Caco-2 (cell line): ENCODE measurements around the gene TGOLN2. TPM values are rescaled to one million over a fixed set of nuclear protein-coding genes. Genes with fewer than 3 reads are reported as not detected.

Experiments used
- BruUV-seq: library from RNA; stranded (reverse); fragments of 400-500 nt; replicated peaks from 2 replicates; lab custom pipeline; 2021; lab: Mats Ljungman, UMichigan
- CTCF ChIA-PET: fragments of 300-600 bp; sonication (Branson Sonifier 250); formaldehyde crosslinking; loops from one replicate; lab custom pipeline; 2022; ENCODE audit warnings: antibody characterized with exemption; lab: Charles Lee
- POLR2A ChIA-PET: fragments of 300-600 bp; sonication (Branson Sonifier 250); formaldehyde crosslinking; loops from one replicate; lab custom pipeline; 2022; ENCODE audit warnings: antibody characterized with exemption; lab: Charles Lee
- DNase-seq, 2 experiments: peaks; one replicate each; pipeline versions ENCODE4 v3.0.0 to v3.0.0-alpha.2; 2020 to 2022
- H3K27me3 ChIP-seq: replicated peaks from 2 replicates; pipeline ENCODE4 v1.6.0; 2011; ENCODE audit warnings: low read length; ENCODE audit not compliant: control insufficient read depth, insufficient read depth
- H3K36me3 ChIP-seq: 2 replicates; pipeline ENCODE4 v1.5.1; 2011; ENCODE audit warnings: low read length; ENCODE audit not compliant: control insufficient read depth, insufficient read depth
- H3K4me1 ChIP-seq: fragments of 250-450 bp; sonication (Bioruptor Pico); 2 replicates; pipeline ENCODE4 v1.5.1; 2020; ENCODE audit warnings: mild to moderate bottlenecking
- H3K4me3 ChIP-seq: 2 replicates; pipeline ENCODE4 v1.5.1; 2011; ENCODE audit warnings: low read depth, mild to moderate bottlenecking, control low read depth, low read length
- H3K9me3 ChIP-seq: fragments of 250-450 bp; sonication (Bioruptor Pico); 2 replicates; pipeline ENCODE4 v1.5.1; 2020; ENCODE audit warnings: mild to moderate bottlenecking, moderate library complexity
- H3K27ac Mint-ChIP-seq: one replicate; pipeline ENCODE4 v1.8.0; 2022; ENCODE audit warnings: mixed read lengths; ENCODE audit not compliant: unreplicated experiment
- H3K27me3 Mint-ChIP-seq: one replicate; pipeline ENCODE4 v1.8.0; 2022; ENCODE audit warnings: mixed read lengths; ENCODE audit not compliant: insufficient read depth, unreplicated experiment
- H3K36me3 Mint-ChIP-seq: one replicate; pipeline ENCODE4 v1.8.0; 2022; ENCODE audit warnings: mild to moderate bottlenecking, mixed read lengths; ENCODE audit not compliant: insufficient read depth, unreplicated experiment
- H3K4me1 Mint-ChIP-seq: one replicate; pipeline ENCODE4 v1.8.0; 2022; ENCODE audit warnings: low read depth, mixed read lengths; ENCODE audit not compliant: unreplicated experiment
- H3K4me3 Mint-ChIP-seq: one replicate; pipeline ENCODE4 v1.8.0; 2022; ENCODE audit warnings: mild to moderate bottlenecking, moderate library complexity, mixed read lengths; ENCODE audit not compliant: unreplicated experiment
- H3K9me3 Mint-ChIP-seq: one replicate; pipeline ENCODE4 v1.8.0; 2022; ENCODE audit warnings: mixed read lengths; ENCODE audit not compliant: unreplicated experiment
- CTCF ChIP-seq, 2 experiments: fragments of 200-600 bp in 1 of 2; IDR thresholded peaks; 1 replicate in 1 of 2; 2 replicates in 1 of 2; pipeline versions ENCODE4 v1.5.1 to v1.8.0; 2011 to 2022; ENCODE audit warnings: antibody characterized with exemption in 1 of 2, control low read depth in 1 of 2, inconsistent platforms in 1 of 2, low read depth in 1 of 2, low read length in 1 of 2, mild to moderate bottlenecking in 1 of 2, moderate library complexity in 1 of 2; ENCODE audit not compliant: insufficient read depth in 1 of 2, severe bottlenecking in 1 of 2, unreplicated experiment in 1 of 2
- intact Hi-C: fragments of 100-400 bp; cut with micrococcal nuclease; formaldehyde crosslinking; loops from one replicate; pipeline ENCODE4 v1.10.0; 2022; ENCODE audit not compliant: unreplicated experiment
- total RNA-seq: library from RNA; stranded (reverse); gene quantifications from 2 replicates; pipeline ENCODE4 v1.2.3, GENCODE V29; 2022

Gene TGOLN2
- total RNA-seq, 1 experiment from 2014 or later: 119 TPM

- Mint-ChIP-seq H3K9me3 (no peaks in the 10 kb centered on the region), H3K27ac (peak overlapping the region; percentile 54), H3K4me1 (peaks cover 24% of the 10 kb centered on the region), H3K4me3 (no peak overlapping the region), H3K27me3 (no peaks in the 10 kb centered on the region), H3K36me3 (no peaks in the 10 kb centered on the region)
- H3K27me3 ChIP-seq: no peaks in the 10 kb centered on the region
- peak in 1 of 2 experiments; percentile 53 for DNase-seq
- no TSS peak for BruUV-seq
- H3K36me3 ChIP-seq: no peaks in the 10 kb centered on the region
- no peak for TF ChIP-seq CTCF (IDR thresholded peaks at IDR 0.05; ENCODE audit: insufficient read depth in 1 of 2, low read depth in 1 of 2, low read length in 1 of 2, severe bottlenecking in 1 of 2, unreplicated experiment in 1 of 2)
- H3K4me3 ChIP-seq: no peak overlapping the region
- H3K4me1 ChIP-seq: peaks cover 41% of the 10 kb centered on the region
- POLR2A ChIA-PET: no interaction called here
- no peaks in the 10 kb centered on the region for H3K9me3 ChIP-seq
- CTCF ChIA-PET: interaction anchor here (1.4 kb wide), 1 partner anchor 22 kb away, joined by 3 read pairs; no protein-coding TSS in a partner anchor
- intact Hi-C loops: no loop called here
Measured at GRCh38 chr2:85273738-85274731, 53.8 kb downstream of the TGOLN2 start.

DNA sequence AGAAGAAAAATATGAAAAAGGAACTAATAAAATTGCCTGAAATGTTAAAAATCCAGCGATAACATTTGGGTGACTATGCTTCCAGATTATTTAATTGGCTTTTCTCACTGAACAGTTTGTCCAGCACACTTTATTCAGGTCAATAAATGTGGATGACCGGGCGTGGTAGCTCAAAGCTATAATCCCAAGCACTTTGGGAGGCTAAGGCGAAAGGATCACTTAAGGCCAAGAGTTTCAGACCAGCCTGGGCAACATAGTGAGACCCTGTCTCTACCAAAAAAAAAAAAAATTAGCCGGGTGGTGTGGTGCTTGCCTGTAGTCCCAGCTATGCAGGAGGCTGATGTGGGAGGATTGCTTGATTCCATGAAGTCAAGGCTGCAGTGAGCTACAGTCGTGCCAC, 55.4 kb downstream of the TGOLN2 start:
- CTCF ChIA-PET: no interaction called here
- no peak overlapping the region for H3K4me3 Mint-ChIP-seq
- POLR2A ChIA-PET: no interaction called here
- TF ChIP-seq CTCF (IDR thresholded peaks at IDR 0.05; ENCODE audit: insufficient read depth in 1 of 2, low read depth in 1 of 2, low read length in 1 of 2, severe bottlenecking in 1 of 2, unreplicated experiment in 1 of 2): no peak
- H3K27me3 Mint-ChIP-seq: no peaks in the 10 kb centered on the region
- H3K9me3 ChIP-seq: no peaks in the 10 kb centered on the region
- H3K4me1 ChIP-seq: peaks cover 30% of the 10 kb centered on the region
- H3K9me3 Mint-ChIP-seq: no peaks in the 10 kb centered on the region
- intact Hi-C loops: no loop called here
- H3K27ac Mint-ChIP-seq: no peak overlapping the region
- H3K36me3 Mint-ChIP-seq: peaks cover 7% of the 10 kb centered on the region
- no peaks in the 10 kb centered on the region for H3K27me3 ChIP-seq
- H3K4me1 Mint-ChIP-seq: peaks cover 24% of the 10 kb centered on the region
- H3K36me3 ChIP-seq: no peaks in the 10 kb centered on the region
- no peak for DNase-seq
- no TSS peak for BruUV-seq
- H3K4me3 ChIP-seq: no peak overlapping the region

GRCh38 chr2:85269959-85270358, 57.8 kb downstream of the TGOLN2 start:
- Mint-ChIP-seq H3K27ac (peak overlapping the region; percentile 65), H3K9me3 (no peaks in the 10 kb centered on the region), H3K4me3 (no peak overlapping the region), H3K36me3 (peaks cover 7% of the 10 kb centered on the region), H3K4me1 (peaks cover 38% of the 10 kb centered on the region), H3K27me3 (no peaks in the 10 kb centered on the region)
- intact Hi-C loops: no loop called here
- Histone ChIP-seq H3K9me3 (no peaks in the 10 kb centered on the region), H3K4me1 (peaks cover 48% of the 10 kb centered on the region), H3K36me3 (no peaks in the 10 kb centered on the region), H3K4me3 (no peak overlapping the region), H3K27me3 (no peaks in the 10 kb centered on the region)
- CTCF ChIA-PET: interaction anchor here (1.4 to 1.9 kb wide), 2 partner anchors 14 to 27 kb away, joined by 3 to 6 read pairs; no protein-coding TSS in a partner anchor
- TF ChIP-seq CTCF (IDR thresholded peaks at IDR 0.05; ENCODE audit: insufficient read depth in 1 of 2, low read depth in 1 of 2, low read length in 1 of 2, severe bottlenecking in 1 of 2, unreplicated experiment in 1 of 2): no peak
- BruUV-seq: no TSS peak
- POLR2A ChIA-PET: no interaction called here
- no peak for DNase-seq

Other genes with a start within 250 kb of the TGOLN2 start
- 27.7 and 29.0 TPM in 2 replicates for gene TCF7L1, start 194.6 kb downstream of the TGOLN2 start, total RNA-seq
- gene RETSAT, start 26.5 kb upstream of the TGOLN2 start, total RNA-seq: 31.1 and 32.3 TPM in 2 replicates
- 10.3 and 11.3 TPM in 2 replicates for gene ELMOD3, start 26.8 kb upstream of the TGOLN2 start, total RNA-seq
- gene CAPG, start 82.4 kb upstream of the TGOLN2 start, total RNA-seq: 6.2 and 10.0 TPM in 2 replicates
- 0.51 and 0.88 TPM in 2 replicates for gene SH2D6, start 90.7 kb upstream of the TGOLN2 start, total RNA-seq
- 217 and 250 TPM in 2 replicates for gene MAT2A, start 211.2 kb upstream of the TGOLN2 start, total RNA-seq
- 85.1 and 96.8 TPM in 2 replicates for gene GGCX, start 233.5 kb upstream of the TGOLN2 start, total RNA-seq
- gene VAMP8, start 249.6 kb upstream of the TGOLN2 start, total RNA-seq: 82.9 and 85.5 TPM in 2 replicates